Measurements from ENCODE around the gene ATP11B. TPM values are rescaled to one million over a fixed set of nuclear protein-coding genes. Genes with fewer than 3 reads are reported as not detected.

The ATP11B gene
- total RNA-seq, 1 donor from 2014 or later, result 59.0 TPM

DNA sequence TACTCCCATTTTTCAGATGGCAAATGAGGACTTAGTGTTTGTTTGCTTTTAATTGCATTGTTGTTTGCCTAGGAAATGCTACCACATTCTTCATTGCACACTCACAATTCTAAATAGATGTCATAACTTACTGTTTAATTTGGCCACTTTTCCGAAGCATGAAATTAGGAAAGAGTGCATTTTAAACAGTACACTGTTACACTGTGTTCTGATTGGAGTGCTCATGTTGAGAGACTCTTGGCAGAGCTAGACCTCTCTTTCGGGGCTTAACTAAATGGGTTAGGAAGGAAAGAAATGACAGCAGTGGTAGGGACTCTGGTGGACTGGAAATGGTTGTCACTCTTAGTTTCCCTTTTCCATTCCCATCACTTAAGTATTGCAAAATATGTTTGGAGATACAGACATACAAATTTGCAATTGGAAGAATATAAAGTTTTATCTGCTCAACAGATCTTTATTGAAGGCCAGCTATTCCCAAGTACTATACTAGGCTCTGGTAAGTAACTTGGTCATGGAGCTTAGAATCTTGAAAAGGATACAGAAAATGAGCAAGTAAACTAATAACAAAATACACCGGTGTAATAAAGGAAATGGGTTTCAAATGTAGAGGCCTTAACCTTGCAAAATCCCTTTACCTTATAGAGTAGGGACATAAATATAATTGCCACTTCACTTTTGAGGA is 96.8 kb downstream of the ATP11B start:
- H3K36me3 ChIP-seq, result peaks cover 5% of the 10 kb centered on the region
- Mint-ChIP-seq H3K4me1 (no peaks in the 10 kb centered on the region), H3K36me3 (peaks cover 12% of the 10 kb centered on the region), H3K27ac (no peak overlapping the region), H3K4me3 (no peak overlapping the region), H3K27me3 (ENCODE audit: insufficient read depth, low read depth) (peaks cover 2% of the 10 kb centered on the region), H3K9me3 (no peaks in the 10 kb centered on the region)
- H3K9me3 ChIP-seq (ENCODE audit: low read depth), result no peaks in the 10 kb centered on the region
- H3K4me2 ChIP-seq, result no peak overlapping the region
- no peaks in the 10 kb centered on the region for H3K27me3 ChIP-seq
- no peaks in the 10 kb centered on the region for H3K4me1 ChIP-seq
- no peak overlapping the region for H3K27ac ChIP-seq
- no peak for DNase-seq (ENCODE audit: low spot score)
- H2AFZ ChIP-seq (replicated peaks), result no peak overlapping the region
- no peaks in the 10 kb centered on the region for H4K20me1 ChIP-seq (ENCODE audit: low read depth)
- H3K79me2 ChIP-seq (ENCODE audit: low read depth), result no peaks in the 10 kb centered on the region
- no peak for TF ChIP-seq EZH2phosphoT487 (IDR thresholded peaks at IDR 0.05)
- TF ChIP-seq EZH2 (IDR thresholded peaks at IDR 0.05), result no peak
- TF ChIP-seq, protein P1, sequence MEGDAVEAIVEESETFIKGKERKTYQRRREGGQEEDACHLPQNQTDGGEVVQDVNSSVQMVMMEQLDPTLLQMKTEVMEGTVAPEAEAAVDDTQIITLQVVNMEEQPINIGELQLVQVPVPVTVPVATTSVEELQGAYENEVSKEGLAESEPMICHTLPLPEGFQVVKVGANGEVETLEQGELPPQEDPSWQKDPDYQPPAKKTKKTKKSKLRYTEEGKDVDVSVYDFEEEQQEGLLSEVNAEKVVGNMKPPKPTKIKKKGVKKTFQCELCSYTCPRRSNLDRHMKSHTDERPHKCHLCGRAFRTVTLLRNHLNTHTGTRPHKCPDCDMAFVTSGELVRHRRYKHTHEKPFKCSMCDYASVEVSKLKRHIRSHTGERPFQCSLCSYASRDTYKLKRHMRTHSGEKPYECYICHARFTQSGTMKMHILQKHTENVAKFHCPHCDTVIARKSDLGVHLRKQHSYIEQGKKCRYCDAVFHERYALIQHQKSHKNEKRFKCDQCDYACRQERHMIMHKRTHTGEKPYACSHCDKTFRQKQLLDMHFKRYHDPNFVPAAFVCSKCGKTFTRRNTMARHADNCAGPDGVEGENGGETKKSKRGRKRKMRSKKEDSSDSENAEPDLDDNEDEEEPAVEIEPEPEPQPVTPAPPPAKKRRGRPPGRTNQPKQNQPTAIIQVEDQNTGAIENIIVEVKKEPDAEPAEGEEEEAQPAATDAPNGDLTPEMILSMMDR (IDR thresholded peaks at IDR 0.05), result no peak
- no peak overlapping the region for H3K9ac ChIP-seq
- no peaks in the 10 kb centered on the region for H3F3A ChIP-seq (ENCODE audit: low read depth)
- no peak overlapping the region for H3K4me3 ChIP-seq

GRCh38 chr3:182891364-182891763 is 98.1 kb downstream of the ATP11B start:
- Histone ChIP-seq H3K4me2 (no peak overlapping the region), H3K27ac (no peak overlapping the region), H2AFZ (replicated peaks) (no peak overlapping the region), H3F3A (ENCODE audit: low read depth) (no peaks in the 10 kb centered on the region), H3K9ac (no peak overlapping the region), H3K9me3 (ENCODE audit: low read depth) (no peaks in the 10 kb centered on the region), H3K4me3 (no peak overlapping the region), H3K4me1 (no peaks in the 10 kb centered on the region), H3K27me3 (no peaks in the 10 kb centered on the region), H4K20me1 (ENCODE audit: low read depth) (no peaks in the 10 kb centered on the region), H3K79me2 (ENCODE audit: low read depth) (no peaks in the 10 kb centered on the region), H3K36me3 (peaks cover 5% of the 10 kb centered on the region)
- no peak for DNase-seq (ENCODE audit: low spot score)
- peaks cover 2% of the 10 kb centered on the region for H3K27me3 Mint-ChIP-seq (ENCODE audit: insufficient read depth, low read depth)
- TF ChIP-seq EZH2phosphoT487 (IDR thresholded peaks at IDR 0.05), result no peak
- TF ChIP-seq EZH2 (IDR thresholded peaks at IDR 0.05), result no peak
- TF ChIP-seq, protein P1 (IDR thresholded peaks at IDR 0.05), result no peak
- H3K4me3 Mint-ChIP-seq, result no peak overlapping the region
- no peaks in the 10 kb centered on the region for H3K9me3 Mint-ChIP-seq
- H3K4me1 Mint-ChIP-seq, result no peaks in the 10 kb centered on the region
- H3K27ac Mint-ChIP-seq, result no peak overlapping the region
- H3K36me3 Mint-ChIP-seq, result peaks cover 13% of the 10 kb centered on the region

- H3K27ac Mint-ChIP-seq, result no peak overlapping the region
- H3K4me1 Mint-ChIP-seq, result no peaks in the 10 kb centered on the region
- H3K9me3 Mint-ChIP-seq, result no peaks in the 10 kb centered on the region
- Histone ChIP-seq H3K9ac (no peak overlapping the region), H3K4me3 (no peak overlapping the region), H4K20me1 (ENCODE audit: low read depth) (no peaks in the 10 kb centered on the region), H3F3A (ENCODE audit: low read depth) (no peaks in the 10 kb centered on the region), H3K4me1 (no peaks in the 10 kb centered on the region), H3K79me2 (ENCODE audit: low read depth) (no peaks in the 10 kb centered on the region), H3K4me2 (no peak overlapping the region), H3K27ac (no peak overlapping the region), H3K36me3 (peaks cover 5% of the 10 kb centered on the region), H3K9me3 (ENCODE audit: low read depth) (no peaks in the 10 kb centered on the region), H3K27me3 (no peaks in the 10 kb centered on the region), H2AFZ (replicated peaks) (no peak overlapping the region)
- no peak overlapping the region for H3K4me3 Mint-ChIP-seq
- no peak for TF ChIP-seq EZH2phosphoT487 (IDR thresholded peaks at IDR 0.05)
- TF ChIP-seq EZH2 (IDR thresholded peaks at IDR 0.05), result no peak
- TF ChIP-seq, protein P1 (IDR thresholded peaks at IDR 0.05), result no peak
- H3K27me3 Mint-ChIP-seq (ENCODE audit: insufficient read depth, low read depth), result peaks cover 2% of the 10 kb centered on the region
- DNase-seq (ENCODE audit: low spot score), result no peak
- H3K36me3 Mint-ChIP-seq, result peaks cover 13% of the 10 kb centered on the region
Observed at GRCh38 chr3:182892226-182892625, 98.9 kb downstream of the ATP11B start.
